ENCODE measurements around the gene ATCAY. TPM values are rescaled to one million over a fixed set of nuclear protein-coding genes. Genes with fewer than 3 reads are reported as not detected.

ATCAY gene, protein sequence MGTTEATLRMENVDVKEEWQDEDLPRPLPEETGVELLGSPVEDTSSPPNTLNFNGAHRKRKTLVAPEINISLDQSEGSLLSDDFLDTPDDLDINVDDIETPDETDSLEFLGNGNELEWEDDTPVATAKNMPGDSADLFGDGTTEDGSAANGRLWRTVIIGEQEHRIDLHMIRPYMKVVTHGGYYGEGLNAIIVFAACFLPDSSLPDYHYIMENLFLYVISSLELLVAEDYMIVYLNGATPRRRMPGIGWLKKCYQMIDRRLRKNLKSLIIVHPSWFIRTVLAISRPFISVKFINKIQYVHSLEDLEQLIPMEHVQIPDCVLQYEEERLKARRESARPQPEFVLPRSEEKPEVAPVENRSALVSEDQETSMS
- total RNA-seq (not detected), polyA plus RNA-seq (not detected)

- Histone ChIP-seq H3K36me3 (ENCODE audit: insufficient read depth, low read length) (no peaks in the 10 kb centered on the region), H3K4me3 (ENCODE audit: low read length in 2 of 2) (no peak within 1 kb of the TSS), H3K27me3 (ENCODE audit: insufficient read depth, low read length) (peaks cover 5% of the 10 kb centered on the region), H3K27ac (ENCODE audit: low read depth, low read length) (no peak within 1 kb of the TSS), H3K9me3 (ENCODE audit: control insufficient read depth in 1 of 2, low read length in 2 of 2) (no peaks in the 10 kb centered on the region), H3K4me1 (ENCODE audit: insufficient read depth, low read length) (peaks cover 14% of the 10 kb centered on the region)
- no peak for DNase-seq
- CTCF ChIA-PET (ENCODE audit: partially characterized antibody), result no interaction called here
- peaks cover 0 to 4% (median 0%) of the 10 kb centered on the region in 8 donors for H3K9me3 Mint-ChIP-seq
- H3K36me3 Mint-ChIP-seq, result no peaks in the 10 kb centered on the region
- peaks cover 28 to 30% of the 10 kb centered on the region in 2 donors for H3K27me3 Mint-ChIP-seq
- intact Hi-C loops (cut with micrococcal nuclease), result no loop called here
- peak within 1 kb of the TSS in 3 of 8 donors; percentile 6 to 41 (median 36) for H3K4me3 Mint-ChIP-seq
- POLR2A ChIA-PET (ENCODE audit: partially characterized antibody), result interaction anchor here (0.6 kb wide), 1 partner anchor 481 kb away, joined by 4 read pairs; no protein-coding TSS in a partner anchor
- no peak within 1 kb of the TSS for H3K27ac Mint-ChIP-seq
- peaks cover 6 to 17% (median 7%) of the 10 kb centered on the region in 4 donors for H3K4me1 Mint-ChIP-seq
Measured at GRCh38 chr19:3880471-3881271, at the start of gene ATCAY. Gene ATCAY, plus strand, starts transcription at chr19:3880685. Its CDS starts 5,083 bp downstream, at chr19:3885768.

DNA sequence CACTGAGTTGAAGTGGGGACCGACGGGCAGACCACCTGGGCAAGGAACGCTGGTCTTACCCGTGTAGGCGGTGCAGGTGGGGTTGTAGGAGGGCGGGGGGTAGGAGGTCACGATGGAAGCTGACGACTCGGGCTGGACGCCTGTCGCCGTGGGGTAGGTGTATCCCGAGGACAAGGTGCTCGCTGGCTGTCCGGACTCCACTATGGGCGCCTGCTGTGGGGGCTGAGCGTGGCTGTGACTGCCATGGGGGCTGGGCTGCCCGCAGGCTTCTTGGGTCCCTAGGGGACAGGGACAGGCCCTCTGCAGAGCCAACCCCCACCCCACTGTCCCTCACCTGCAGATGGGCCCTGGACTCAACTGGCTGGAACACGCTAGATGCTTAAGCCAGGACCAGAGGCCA lies 48.9 kb upstream of the ATCAY start:
- Histone ChIP-seq H3K36me3 (ENCODE audit: insufficient read depth, low read length) (no peaks in the 10 kb centered on the region), H3K9me3 (ENCODE audit: control insufficient read depth in 1 of 2, low read length in 2 of 2) (no peaks in the 10 kb centered on the region), H3K4me1 (ENCODE audit: insufficient read depth, low read length) (no peaks in the 10 kb centered on the region), H3K27me3 (ENCODE audit: insufficient read depth, low read length) (no peaks in the 10 kb centered on the region), H3K4me3 (ENCODE audit: low read length in 2 of 2) (no peak overlapping the region), H3K27ac (ENCODE audit: low read depth, low read length) (no peak overlapping the region)
- no peak overlapping the region for H3K27ac Mint-ChIP-seq
- H3K36me3 Mint-ChIP-seq, result no peaks in the 10 kb centered on the region
- POLR2A ChIA-PET (ENCODE audit: partially characterized antibody), result no interaction called here
- H3K27me3 Mint-ChIP-seq, result peaks cover 2% of the 10 kb centered on the region in 2 donors
- H3K4me3 Mint-ChIP-seq, result no peak overlapping the region
- intact Hi-C loops (cut with micrococcal nuclease), result no loop called here
- peaks cover 0 to 7% (median 4%) of the 10 kb centered on the region in 4 donors for H3K4me1 Mint-ChIP-seq
- DNase-seq, result no peak
- CTCF ChIA-PET (ENCODE audit: partially characterized antibody), result no interaction called here
- no peaks in the 10 kb centered on the region for H3K9me3 Mint-ChIP-seq

DNA sequence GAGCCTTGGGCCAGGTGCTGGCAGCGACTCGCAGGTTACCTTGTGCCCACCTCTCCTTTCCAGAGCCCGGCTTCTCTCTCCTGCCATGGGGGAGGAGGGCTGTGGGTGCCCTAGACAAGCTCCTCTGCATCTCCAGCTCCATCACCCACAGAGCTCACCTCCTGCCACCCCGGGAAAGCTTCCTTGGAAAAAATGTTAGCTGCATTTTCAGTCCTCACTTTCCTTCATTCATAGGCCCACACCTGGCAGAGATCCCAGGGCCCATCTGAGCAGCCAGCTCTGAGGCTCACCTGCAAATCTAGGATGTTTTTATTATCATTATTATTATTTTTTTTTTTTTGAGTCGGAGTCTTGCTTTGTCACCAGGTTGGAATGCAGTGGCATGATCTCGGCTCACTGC lies 48.5 kb upstream of the ATCAY start:
- intact Hi-C loops (cut with micrococcal nuclease), result no loop called here
- H3K9me3 Mint-ChIP-seq, result no peaks in the 10 kb centered on the region
- POLR2A ChIA-PET (ENCODE audit: partially characterized antibody), result interaction anchor here (0.5 kb wide), 1 partner anchor 194 kb away, joined by 3 read pairs; no protein-coding TSS in a partner anchor

GRCh38 chr19:3833578-3834348 lies 46.7 kb upstream of the ATCAY start:
- Histone ChIP-seq H3K27ac (ENCODE audit: low read depth, low read length) (no peak overlapping the region), H3K27me3 (ENCODE audit: insufficient read depth, low read length) (no peaks in the 10 kb centered on the region), H3K4me1 (ENCODE audit: insufficient read depth, low read length) (no peaks in the 10 kb centered on the region), H3K9me3 (ENCODE audit: control insufficient read depth in 1 of 2, low read length in 2 of 2) (no peaks in the 10 kb centered on the region), H3K36me3 (ENCODE audit: insufficient read depth, low read length) (no peaks in the 10 kb centered on the region), H3K4me3 (ENCODE audit: low read length in 2 of 2) (no peak overlapping the region)
- H3K9me3 Mint-ChIP-seq, result no peaks in the 10 kb centered on the region
- H3K4me1 Mint-ChIP-seq, result peaks cover 0 to 7% (median 4%) of the 10 kb centered on the region in 4 donors
- no peak overlapping the region for H3K27ac Mint-ChIP-seq
- ChIA-PET CTCF (ENCODE audit: partially characterized antibody) (interaction anchor here (2.2 kb wide), 1 partner anchor 12 kb away, joined by 8 read pairs; no protein-coding TSS in a partner anchor), POLR2A (ENCODE audit: partially characterized antibody) (no interaction called here)
- intact Hi-C loops (cut with micrococcal nuclease), result no loop called here
- H3K4me3 Mint-ChIP-seq, result no peak overlapping the region
- peaks cover 2% of the 10 kb centered on the region in 2 donors for H3K27me3 Mint-ChIP-seq
- DNase-seq, result no peak
- no peaks in the 10 kb centered on the region for H3K36me3 Mint-ChIP-seq

More for the DNA sequence above, 48.5 kb upstream of the ATCAY start:
- H3K4me3 ChIP-seq (ENCODE audit: low read length in 2 of 2), result no peak overlapping the region
- Mint-ChIP-seq H3K27ac (no peak overlapping the region), H3K36me3 (no peaks in the 10 kb centered on the region), H3K4me3 (no peak overlapping the region), H3K27me3 (peaks cover 2% of the 10 kb centered on the region in 2 donors), H3K4me1 (peaks cover 0 to 10% (median 6%) of the 10 kb centered on the region in 4 donors)
- no peaks in the 10 kb centered on the region for H3K36me3 ChIP-seq (ENCODE audit: insufficient read depth, low read length)
- no peaks in the 10 kb centered on the region for H3K4me1 ChIP-seq (ENCODE audit: insufficient read depth, low read length)
- no peak for DNase-seq
- CTCF ChIA-PET (ENCODE audit: partially characterized antibody), result interaction anchor here (2.2 kb wide), 1 partner anchor 10 kb away, joined by 8 read pairs; no protein-coding TSS in a partner anchor
- no peak overlapping the region for H3K27ac ChIP-seq (ENCODE audit: low read depth, low read length)
- H3K27me3 ChIP-seq (ENCODE audit: insufficient read depth, low read length), result no peaks in the 10 kb centered on the region
- H3K9me3 ChIP-seq (ENCODE audit: control insufficient read depth in 1 of 2, low read length in 2 of 2), result no peaks in the 10 kb centered on the region

- no peaks in the 10 kb centered on the region for H3K36me3 Mint-ChIP-seq
- H3K4me3 Mint-ChIP-seq, result no peak overlapping the region
- intact Hi-C loops (cut with micrococcal nuclease), result no loop called here
- no peaks in the 10 kb centered on the region for H3K36me3 ChIP-seq (ENCODE audit: insufficient read depth, low read length)
- H3K27ac Mint-ChIP-seq, result no peak overlapping the region
- H3K4me3 ChIP-seq (ENCODE audit: low read length in 2 of 2), result no peak overlapping the region
- DNase-seq, result no peak
- H3K27me3 Mint-ChIP-seq, result peaks cover 0 to 2% of the 10 kb centered on the region in 2 donors
- no peak overlapping the region for H3K27ac ChIP-seq (ENCODE audit: low read depth, low read length)
- H3K4me1 ChIP-seq (ENCODE audit: insufficient read depth, low read length), result no peaks in the 10 kb centered on the region
- CTCF ChIA-PET (ENCODE audit: partially characterized antibody), result no interaction called here
- no peaks in the 10 kb centered on the region for H3K9me3 Mint-ChIP-seq
- POLR2A ChIA-PET (ENCODE audit: partially characterized antibody), result no interaction called here
- no peaks in the 10 kb centered on the region for H3K9me3 ChIP-seq (ENCODE audit: control insufficient read depth in 1 of 2, low read length in 2 of 2)
- H3K4me1 Mint-ChIP-seq, result peaks cover 0 to 7% (median 4%) of the 10 kb centered on the region in 4 donors
- no peaks in the 10 kb centered on the region for H3K27me3 ChIP-seq (ENCODE audit: insufficient read depth, low read length)
Measured at GRCh38 chr19:3834349-3835054, 46.0 kb upstream of the ATCAY start.

DNA sequence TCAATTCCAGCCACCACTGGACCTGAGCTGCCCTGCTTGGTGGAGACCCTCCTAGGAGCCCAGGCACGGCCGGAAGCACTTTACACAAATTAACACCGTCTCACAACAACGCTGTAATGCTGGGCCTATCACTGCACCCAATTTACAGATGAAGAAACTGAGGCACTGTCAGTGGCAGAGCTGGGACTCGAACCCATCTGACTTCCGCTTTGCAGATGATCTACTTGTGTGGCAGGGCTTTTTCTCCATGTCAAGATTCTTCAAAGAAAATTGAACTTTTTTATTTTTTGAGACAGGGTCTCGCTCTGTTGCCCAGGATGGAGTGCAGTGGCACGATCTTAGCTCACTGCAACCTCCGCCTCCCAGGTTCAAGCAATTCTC lies 45.4 kb upstream of the ATCAY start:
- no peak overlapping the region for H3K4me3 Mint-ChIP-seq
- no peaks in the 10 kb centered on the region for H3K36me3 Mint-ChIP-seq
- no peak for DNase-seq
- Histone ChIP-seq H3K36me3 (ENCODE audit: insufficient read depth, low read length) (no peaks in the 10 kb centered on the region), H3K27ac (ENCODE audit: low read depth, low read length) (no peak overlapping the region), H3K4me1 (ENCODE audit: insufficient read depth, low read length) (no peaks in the 10 kb centered on the region), H3K4me3 (ENCODE audit: low read length in 2 of 2) (no peak overlapping the region), H3K27me3 (ENCODE audit: insufficient read depth, low read length) (no peaks in the 10 kb centered on the region), H3K9me3 (ENCODE audit: control insufficient read depth in 1 of 2, low read length in 2 of 2) (no peaks in the 10 kb centered on the region)
- intact Hi-C loops (cut with micrococcal nuclease), result no loop called here
- peaks cover 0 to 2% of the 10 kb centered on the region in 2 donors for H3K27me3 Mint-ChIP-seq
- H3K27ac Mint-ChIP-seq, result no peak overlapping the region
- POLR2A ChIA-PET (ENCODE audit: partially characterized antibody), result no interaction called here
- H3K4me1 Mint-ChIP-seq, result peaks cover 0 to 7% (median 4%) of the 10 kb centered on the region in 4 donors
- H3K9me3 Mint-ChIP-seq, result no peaks in the 10 kb centered on the region
- CTCF ChIA-PET (ENCODE audit: partially characterized antibody), result no interaction called here

Data from CD4-positive, alpha-beta memory T cell (primary cell).